Calu3 (cell line): ENCODE results near the gene DOCK1. TPM values are rescaled to one million over a fixed set of nuclear protein-coding genes. Genes with fewer than 3 reads are reported as not detected.

ENCODE experiments used
- BruUV-seq: library from RNA; stranded (reverse); fragments of 400-500 nt; replicated peaks from 2 replicates; lab custom pipeline; 2021; lab: Mats Ljungman, UMichigan
- CTCF ChIA-PET: fragments of 300-600 bp; sonication (Branson Sonifier 250); formaldehyde crosslinking; loops from one replicate; lab custom pipeline; 2022; ENCODE audit warnings: antibody characterized with exemption; lab: Charles Lee
- DNase-seq: peaks from one replicate; pipeline ENCODE4 v3.0.0; 2022
- H3K27ac Mint-ChIP-seq: one replicate; pipeline ENCODE4 v1.8.0; 2022; ENCODE audit warnings: mixed read lengths; ENCODE audit not compliant: unreplicated experiment
- H3K27me3 Mint-ChIP-seq: one replicate; pipeline ENCODE4 v1.8.0; 2022; ENCODE audit warnings: mixed read lengths; ENCODE audit not compliant: unreplicated experiment
- H3K36me3 Mint-ChIP-seq: one replicate; pipeline ENCODE4 v1.8.0; 2022; ENCODE audit warnings: mild to moderate bottlenecking, moderate library complexity, mixed read lengths; ENCODE audit not compliant: insufficient read depth, unreplicated experiment
- H3K4me1 Mint-ChIP-seq: one replicate; pipeline ENCODE4 v1.8.0; 2022; ENCODE audit warnings: mild to moderate bottlenecking, low read depth, mixed read lengths; ENCODE audit not compliant: unreplicated experiment
- H3K4me3 Mint-ChIP-seq: one replicate; pipeline ENCODE4 v1.8.0; 2022; ENCODE audit warnings: mild to moderate bottlenecking, low read depth, moderate library complexity, mixed read lengths; ENCODE audit not compliant: unreplicated experiment
- H3K9me3 Mint-ChIP-seq: one replicate; pipeline ENCODE4 v1.8.0; 2022; ENCODE audit warnings: low read depth, mixed read lengths; ENCODE audit not compliant: unreplicated experiment
- intact Hi-C: fragments of 100-400 bp; cut with micrococcal nuclease; formaldehyde crosslinking; loops from one replicate; pipeline ENCODE4 v1.10.0; 2022; ENCODE audit not compliant: unreplicated experiment
- total RNA-seq: library from RNA; stranded (reverse); gene quantifications from 2 replicates; pipeline ENCODE4 v1.2.3, GENCODE V29; 2022
- TF ChIP-seq, protein P1 (sequence below): fragments of 200-600 bp; IDR thresholded peaks from one replicate; pipeline ENCODE4 v1.8.0; 2022; ENCODE audit warnings: antibody characterized with exemption; ENCODE audit not compliant: unreplicated experiment

The DOCK1 gene
- total RNA-seq, 1 experiment from 2014 or later = 34.2 TPM

DNA sequence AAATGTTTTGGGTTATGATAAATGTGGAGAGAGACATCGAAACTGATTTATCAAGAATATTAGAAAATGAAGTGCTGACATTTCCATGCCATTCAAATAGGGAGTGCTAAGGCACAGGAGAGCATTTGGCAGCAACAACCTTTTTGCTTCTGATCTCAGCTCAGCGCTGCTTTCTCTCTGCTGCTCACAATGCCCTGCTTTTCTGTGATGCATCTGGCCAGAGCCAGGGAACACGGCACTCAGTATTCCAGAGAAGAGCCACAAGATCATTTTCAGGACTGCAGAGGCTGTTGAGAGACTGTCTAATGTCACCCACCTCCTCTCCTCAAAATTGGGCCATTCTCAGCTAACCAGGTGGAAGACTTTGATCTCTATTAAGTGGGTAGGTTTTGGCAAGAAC lies 263.0 kb downstream of the DOCK1 start:
- intact Hi-C loops = no loop called here
- no peaks in the 10 kb centered on the region for H3K27me3 Mint-ChIP-seq
- CTCF ChIA-PET = no interaction called here
- no TSS peak for BruUV-seq
- no peaks in the 10 kb centered on the region for H3K36me3 Mint-ChIP-seq
- H3K4me3 Mint-ChIP-seq = no peak overlapping the region
- no peak for DNase-seq
- no peak overlapping the region for H3K27ac Mint-ChIP-seq
- H3K4me1 Mint-ChIP-seq = peaks cover 7% of the 10 kb centered on the region
- TF ChIP-seq, protein P1, sequence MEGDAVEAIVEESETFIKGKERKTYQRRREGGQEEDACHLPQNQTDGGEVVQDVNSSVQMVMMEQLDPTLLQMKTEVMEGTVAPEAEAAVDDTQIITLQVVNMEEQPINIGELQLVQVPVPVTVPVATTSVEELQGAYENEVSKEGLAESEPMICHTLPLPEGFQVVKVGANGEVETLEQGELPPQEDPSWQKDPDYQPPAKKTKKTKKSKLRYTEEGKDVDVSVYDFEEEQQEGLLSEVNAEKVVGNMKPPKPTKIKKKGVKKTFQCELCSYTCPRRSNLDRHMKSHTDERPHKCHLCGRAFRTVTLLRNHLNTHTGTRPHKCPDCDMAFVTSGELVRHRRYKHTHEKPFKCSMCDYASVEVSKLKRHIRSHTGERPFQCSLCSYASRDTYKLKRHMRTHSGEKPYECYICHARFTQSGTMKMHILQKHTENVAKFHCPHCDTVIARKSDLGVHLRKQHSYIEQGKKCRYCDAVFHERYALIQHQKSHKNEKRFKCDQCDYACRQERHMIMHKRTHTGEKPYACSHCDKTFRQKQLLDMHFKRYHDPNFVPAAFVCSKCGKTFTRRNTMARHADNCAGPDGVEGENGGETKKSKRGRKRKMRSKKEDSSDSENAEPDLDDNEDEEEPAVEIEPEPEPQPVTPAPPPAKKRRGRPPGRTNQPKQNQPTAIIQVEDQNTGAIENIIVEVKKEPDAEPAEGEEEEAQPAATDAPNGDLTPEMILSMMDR = no peak
- H3K9me3 Mint-ChIP-seq = no peaks in the 10 kb centered on the region

DNA sequence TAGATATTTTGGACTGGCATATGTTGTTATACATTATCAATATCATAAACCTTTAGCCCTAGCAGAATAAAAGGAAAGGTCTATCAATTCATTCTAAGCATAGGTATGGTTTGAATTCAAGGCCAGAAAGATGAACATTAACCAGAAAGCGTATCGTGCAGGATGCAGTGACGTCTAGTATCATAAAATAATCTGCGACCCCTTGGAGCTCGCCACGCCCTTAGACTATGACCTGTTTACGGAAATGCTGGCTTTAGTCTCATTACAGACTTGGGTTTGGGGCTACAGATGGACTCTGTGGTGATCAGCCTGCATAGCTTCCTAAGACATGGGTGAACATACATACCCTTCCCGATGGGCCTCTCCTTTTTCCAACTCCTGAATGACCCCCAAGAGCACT lies 269.6 kb downstream of the DOCK1 start:
- H3K9me3 Mint-ChIP-seq = no peaks in the 10 kb centered on the region
- TF ChIP-seq, protein P1 = no peak
- H3K4me3 Mint-ChIP-seq = no peak overlapping the region
- H3K27ac Mint-ChIP-seq = no peak overlapping the region
- DNase-seq = no peak
- BruUV-seq = no TSS peak
- CTCF ChIA-PET = no interaction called here
- H3K27me3 Mint-ChIP-seq = no peaks in the 10 kb centered on the region
- no peaks in the 10 kb centered on the region for H3K4me1 Mint-ChIP-seq
- no peaks in the 10 kb centered on the region for H3K36me3 Mint-ChIP-seq
- intact Hi-C loops = no loop called here

DNA sequence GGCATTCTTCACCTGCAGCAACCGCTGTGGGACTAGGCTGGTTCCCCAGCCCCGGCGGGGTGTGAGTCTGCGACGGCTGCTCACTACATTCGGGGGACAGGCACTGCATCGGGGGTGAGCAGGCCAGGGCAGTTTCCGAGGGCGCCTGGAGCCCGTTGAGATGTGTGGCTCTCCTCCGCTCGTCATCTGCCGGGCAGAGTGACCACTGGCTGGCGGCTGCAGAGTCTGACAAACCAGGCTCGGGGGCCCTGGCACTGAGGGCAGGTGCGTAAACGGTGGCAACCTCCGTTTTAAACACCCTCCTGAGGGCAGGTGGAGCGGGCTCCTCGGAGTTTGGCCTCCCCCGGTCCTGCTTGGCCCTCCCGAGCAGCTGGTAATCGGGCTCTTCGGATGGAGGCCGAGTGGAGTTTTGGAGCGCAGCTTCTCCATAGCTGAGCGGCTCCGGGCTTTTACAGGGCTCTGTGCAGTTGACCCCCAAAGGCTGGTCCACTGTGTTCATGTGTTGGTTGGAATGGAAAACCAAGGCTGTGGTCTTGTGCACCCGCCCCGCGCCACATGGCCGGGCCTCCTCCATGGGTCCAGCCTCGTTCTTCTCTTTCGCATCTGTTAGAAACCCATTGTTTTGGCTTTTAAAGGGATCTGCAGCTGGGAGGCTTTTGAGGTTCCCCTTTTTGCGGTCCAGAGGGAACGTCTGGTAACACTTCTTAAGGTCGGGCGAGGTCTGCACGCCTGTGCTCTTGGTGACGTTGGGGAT lies 270.3 kb downstream of the DOCK1 start:
- no peak for DNase-seq

DNA sequence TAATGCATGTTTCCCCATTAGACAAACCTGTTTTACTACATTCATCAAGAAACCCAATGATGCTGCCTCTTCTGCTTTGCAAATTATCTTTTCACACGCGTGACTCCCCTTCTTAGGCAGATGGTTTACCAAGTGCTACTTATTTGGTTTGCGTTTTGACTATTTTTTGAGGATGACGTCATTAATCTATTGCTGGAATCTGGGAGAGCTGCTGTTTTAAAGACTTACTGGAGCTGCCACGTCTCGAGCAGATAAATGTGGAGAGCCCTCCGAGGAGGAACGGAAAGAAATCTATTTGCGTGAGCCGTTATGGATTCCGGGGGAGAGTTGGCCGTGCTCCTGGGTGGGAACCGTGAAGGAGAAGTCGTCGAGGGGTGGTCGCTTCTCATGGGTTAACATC lies 271.4 kb downstream of the DOCK1 start:
- Mint-ChIP-seq H3K27me3 (no peaks in the 10 kb centered on the region), H3K4me1 (no peaks in the 10 kb centered on the region), H3K36me3 (no peaks in the 10 kb centered on the region), H3K4me3 (no peak overlapping the region), H3K27ac (no peak overlapping the region), H3K9me3 (no peaks in the 10 kb centered on the region)
- CTCF ChIA-PET = no interaction called here
- BruUV-seq = no TSS peak
- TF ChIP-seq, protein P1 = no peak
- intact Hi-C loops = no loop called here
- DNase-seq = no peak

More for the DNA sequence above, 270.3 kb downstream of the DOCK1 start:
- Mint-ChIP-seq H3K4me1 (no peaks in the 10 kb centered on the region), H3K4me3 (no peak overlapping the region), H3K27ac (no peak overlapping the region), H3K36me3 (no peaks in the 10 kb centered on the region), H3K27me3 (no peaks in the 10 kb centered on the region), H3K9me3 (no peaks in the 10 kb centered on the region)
- TF ChIP-seq, protein P1 = no peak
- CTCF ChIA-PET = no interaction called here
- intact Hi-C loops = no loop called here
- no TSS peak for BruUV-seq
